ENCODE data around the gene PTP4A1.

- TF ChIP-seq, protein P1, sequence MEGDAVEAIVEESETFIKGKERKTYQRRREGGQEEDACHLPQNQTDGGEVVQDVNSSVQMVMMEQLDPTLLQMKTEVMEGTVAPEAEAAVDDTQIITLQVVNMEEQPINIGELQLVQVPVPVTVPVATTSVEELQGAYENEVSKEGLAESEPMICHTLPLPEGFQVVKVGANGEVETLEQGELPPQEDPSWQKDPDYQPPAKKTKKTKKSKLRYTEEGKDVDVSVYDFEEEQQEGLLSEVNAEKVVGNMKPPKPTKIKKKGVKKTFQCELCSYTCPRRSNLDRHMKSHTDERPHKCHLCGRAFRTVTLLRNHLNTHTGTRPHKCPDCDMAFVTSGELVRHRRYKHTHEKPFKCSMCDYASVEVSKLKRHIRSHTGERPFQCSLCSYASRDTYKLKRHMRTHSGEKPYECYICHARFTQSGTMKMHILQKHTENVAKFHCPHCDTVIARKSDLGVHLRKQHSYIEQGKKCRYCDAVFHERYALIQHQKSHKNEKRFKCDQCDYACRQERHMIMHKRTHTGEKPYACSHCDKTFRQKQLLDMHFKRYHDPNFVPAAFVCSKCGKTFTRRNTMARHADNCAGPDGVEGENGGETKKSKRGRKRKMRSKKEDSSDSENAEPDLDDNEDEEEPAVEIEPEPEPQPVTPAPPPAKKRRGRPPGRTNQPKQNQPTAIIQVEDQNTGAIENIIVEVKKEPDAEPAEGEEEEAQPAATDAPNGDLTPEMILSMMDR (IDR thresholded peaks at IDR 0.05): no peak
- TF ChIP-seq POLR2A (IDR thresholded peaks at IDR 0.05): no peak
- TF ChIP-seq EP300 (IDR thresholded peaks at IDR 0.05): no peak
Measured at GRCh38 chr6:63592886-63593285, 20.6 kb downstream of the PTP4A1 start.

Data from suprapubic skin (tissue), 3 donors.